GM12865 (cell line): ENCODE measurements around the gene CSMD2.

Experiments used
- DNase-seq: peaks from one replicate; pipeline ENCODE4 v3.0.0; 2010; ENCODE audit warnings: low read depth
- H3K4me3 ChIP-seq: 2 replicates; pipeline ENCODE4 v1.5.1; 2011; ENCODE audit warnings: mild to moderate bottlenecking, low read depth, low read length, control low read depth
- CTCF ChIP-seq: IDR thresholded peaks from 2 replicates; pipeline ENCODE4 v1.5.1; 2011; ENCODE audit warnings: low read length, control low read depth, low read depth, inconsistent platforms; ENCODE audit not compliant: insufficient read depth; ENCODE audit errors: missing control alignments

The CSMD2 gene

DNA sequence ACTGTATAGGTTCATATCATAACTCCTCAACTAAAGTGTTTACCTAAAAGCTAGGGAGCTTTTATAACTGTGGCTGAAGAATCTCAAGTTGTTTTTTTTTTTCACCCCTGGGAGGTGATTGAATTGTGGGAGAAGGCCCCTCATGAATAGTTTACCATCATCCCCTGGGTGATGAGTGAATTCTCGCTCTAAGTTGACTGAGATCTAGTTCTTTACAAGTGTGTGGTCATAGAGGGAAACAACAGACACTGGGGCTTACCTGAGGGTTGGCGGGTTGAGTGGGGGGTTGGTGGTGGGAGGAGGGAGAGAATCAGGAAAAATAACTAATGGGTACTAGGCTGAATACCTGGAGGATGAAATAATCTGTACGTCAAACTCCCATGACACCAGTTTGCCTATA is 700.5 kb downstream of the CSMD2 start:
- no peak overlapping the region for H3K4me3 ChIP-seq
- DNase-seq = no peak
- TF ChIP-seq CTCF = no peak
